Osteocyte (in vitro differentiated cells): ENCODE results near the gene TGFBR3. TPM values are rescaled to one million over a fixed set of nuclear protein-coding genes. Genes with fewer than 3 reads are reported as not detected.
A peak's percentile ranks its signal among the peaks of the same experiment; 100 is the strongest.

ENCODE experiments used
- DNase-seq: peaks from one replicate; pipeline ENCODE4 v3.0.0; 2021; ENCODE audit warnings: mixed read lengths; ENCODE audit not compliant: unreplicated experiment; ENCODE audit errors: extremely low spot score
- H3K27ac Mint-ChIP-seq: one replicate; pipeline ENCODE4 v1.8.0; 2021; ENCODE audit warnings: mild to moderate bottlenecking, mixed read lengths; ENCODE audit not compliant: unreplicated experiment
- H3K27me3 Mint-ChIP-seq: one replicate; pipeline ENCODE4 v1.8.0; 2021; ENCODE audit warnings: mixed read lengths; ENCODE audit not compliant: unreplicated experiment
- H3K36me3 Mint-ChIP-seq: one replicate; pipeline ENCODE4 v1.8.0; 2021; ENCODE audit warnings: mixed read lengths; ENCODE audit not compliant: unreplicated experiment
- H3K4me1 Mint-ChIP-seq: one replicate; pipeline ENCODE4 v1.8.0; 2021; ENCODE audit warnings: mixed read lengths; ENCODE audit not compliant: unreplicated experiment
- H3K4me3 Mint-ChIP-seq: one replicate; pipeline ENCODE4 v1.8.0; 2021; ENCODE audit warnings: mild to moderate bottlenecking, moderate library complexity, mixed read lengths; ENCODE audit not compliant: unreplicated experiment
- H3K9me3 Mint-ChIP-seq: one replicate; pipeline ENCODE4 v1.8.0; 2021; ENCODE audit warnings: mixed read lengths; ENCODE audit not compliant: unreplicated experiment
- total RNA-seq: library from RNA; stranded (reverse); gene quantifications from 2 replicates; pipeline ENCODE4 v1.2.1, GENCODE V29; 2021
- TF ChIP-seq, protein P1 (sequence below): fragments of 200-600 bp; sonication (generic); IDR thresholded peaks from 2 replicates; pipeline ENCODE4 v1.5.0; 2021; ENCODE audit warnings: antibody characterized with exemption, mild to moderate bottlenecking, moderate library complexity

TGFBR3 gene
- total RNA-seq, 1 donor from 2014 or later: 14.1 TPM

- Mint-ChIP-seq H3K27me3 (no peaks in the 10 kb centered on the region), H3K36me3 (no peaks in the 10 kb centered on the region), H3K4me3 (no peak overlapping the region), H3K9me3 (no peaks in the 10 kb centered on the region), H3K27ac (peak overlapping the region; percentile 76), H3K4me1 (peaks cover 48% of the 10 kb centered on the region)
- no peak for DNase-seq
- TF ChIP-seq, protein P1, sequence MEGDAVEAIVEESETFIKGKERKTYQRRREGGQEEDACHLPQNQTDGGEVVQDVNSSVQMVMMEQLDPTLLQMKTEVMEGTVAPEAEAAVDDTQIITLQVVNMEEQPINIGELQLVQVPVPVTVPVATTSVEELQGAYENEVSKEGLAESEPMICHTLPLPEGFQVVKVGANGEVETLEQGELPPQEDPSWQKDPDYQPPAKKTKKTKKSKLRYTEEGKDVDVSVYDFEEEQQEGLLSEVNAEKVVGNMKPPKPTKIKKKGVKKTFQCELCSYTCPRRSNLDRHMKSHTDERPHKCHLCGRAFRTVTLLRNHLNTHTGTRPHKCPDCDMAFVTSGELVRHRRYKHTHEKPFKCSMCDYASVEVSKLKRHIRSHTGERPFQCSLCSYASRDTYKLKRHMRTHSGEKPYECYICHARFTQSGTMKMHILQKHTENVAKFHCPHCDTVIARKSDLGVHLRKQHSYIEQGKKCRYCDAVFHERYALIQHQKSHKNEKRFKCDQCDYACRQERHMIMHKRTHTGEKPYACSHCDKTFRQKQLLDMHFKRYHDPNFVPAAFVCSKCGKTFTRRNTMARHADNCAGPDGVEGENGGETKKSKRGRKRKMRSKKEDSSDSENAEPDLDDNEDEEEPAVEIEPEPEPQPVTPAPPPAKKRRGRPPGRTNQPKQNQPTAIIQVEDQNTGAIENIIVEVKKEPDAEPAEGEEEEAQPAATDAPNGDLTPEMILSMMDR: no peak
Measured at GRCh38 chr1:91818713-91818975, 67.3 kb downstream of the TGFBR3 start.

GRCh38 chr1:91817211-91817905 is 68.6 kb downstream of the TGFBR3 start:
- no peaks in the 10 kb centered on the region for H3K36me3 Mint-ChIP-seq
- no peak overlapping the region for H3K4me3 Mint-ChIP-seq
- peak overlapping the region; percentile 81 for H3K27ac Mint-ChIP-seq
- no peak for DNase-seq
- TF ChIP-seq, protein P1: no peak
- H3K4me1 Mint-ChIP-seq: peaks cover 52% of the 10 kb centered on the region
- H3K27me3 Mint-ChIP-seq: no peaks in the 10 kb centered on the region
- H3K9me3 Mint-ChIP-seq: no peaks in the 10 kb centered on the region

DNA sequence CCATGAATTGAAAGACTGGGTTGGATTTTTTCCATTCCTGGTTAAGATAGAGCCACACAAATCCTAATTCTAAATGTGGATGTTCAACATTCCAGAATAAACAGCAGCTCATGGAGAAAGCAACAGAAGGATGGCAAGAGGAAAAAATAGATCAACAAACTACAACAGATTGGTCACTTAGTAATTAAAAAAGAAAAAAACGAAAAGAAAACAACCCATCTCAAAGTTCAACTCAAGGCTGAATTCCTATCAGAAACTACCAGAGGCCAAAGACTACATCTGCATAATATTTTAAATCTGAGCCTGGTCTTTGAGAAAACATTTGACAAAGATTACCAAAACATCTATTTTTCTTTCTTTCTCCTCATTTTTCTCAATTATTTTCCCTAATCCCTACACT is 69.9 kb downstream of the TGFBR3 start:
- DNase-seq: no peak
- Mint-ChIP-seq H3K4me3 (no peak overlapping the region), H3K9me3 (no peaks in the 10 kb centered on the region), H3K27ac (peak overlapping the region; percentile 16), H3K4me1 (peaks cover 61% of the 10 kb centered on the region), H3K36me3 (no peaks in the 10 kb centered on the region), H3K27me3 (no peaks in the 10 kb centered on the region)
- TF ChIP-seq, protein P1: no peak

- H3K4me1 Mint-ChIP-seq: peaks cover 58% of the 10 kb centered on the region
- TF ChIP-seq, protein P1: no peak
- H3K9me3 Mint-ChIP-seq: no peaks in the 10 kb centered on the region
- no peak overlapping the region for H3K4me3 Mint-ChIP-seq
- H3K36me3 Mint-ChIP-seq: no peaks in the 10 kb centered on the region
- H3K27ac Mint-ChIP-seq: no peak overlapping the region
- DNase-seq: no peak
- no peaks in the 10 kb centered on the region for H3K27me3 Mint-ChIP-seq
Measured at GRCh38 chr1:91814448-91814847, 71.5 kb downstream of the TGFBR3 start.

DNA sequence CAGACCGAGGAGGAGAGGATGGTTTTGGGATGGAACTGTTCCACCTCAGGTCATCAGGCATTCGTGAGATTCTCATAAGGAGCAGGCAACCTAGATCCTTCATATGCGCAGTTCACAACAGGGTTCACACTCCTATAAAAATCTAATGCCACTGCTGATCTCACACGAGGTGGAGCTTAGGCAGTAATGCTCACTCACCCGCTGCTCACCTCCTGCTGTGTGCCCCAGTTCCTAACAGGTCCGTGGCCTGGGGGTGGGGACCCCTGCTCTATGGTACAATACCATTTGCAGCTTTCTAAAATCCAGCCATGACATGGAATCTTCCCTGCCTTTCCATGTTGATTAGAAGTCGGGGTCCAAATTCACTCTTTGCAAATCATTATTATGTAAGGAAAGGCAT is 72.1 kb downstream of the TGFBR3 start:
- Mint-ChIP-seq H3K27ac (no peak overlapping the region), H3K27me3 (no peaks in the 10 kb centered on the region), H3K4me3 (no peak overlapping the region), H3K36me3 (no peaks in the 10 kb centered on the region), H3K4me1 (peaks cover 57% of the 10 kb centered on the region), H3K9me3 (no peaks in the 10 kb centered on the region)
- DNase-seq: no peak
- TF ChIP-seq, protein P1: no peak
